ENCODE data around the gene SDK2.

SDK2 gene

GRCh38 chr17:73363442-73364154 lies 280.6 kb downstream of the SDK2 start:
- DNase-seq (ENCODE audit: low read depth), result no peak
- TF ChIP-seq, protein P1, sequence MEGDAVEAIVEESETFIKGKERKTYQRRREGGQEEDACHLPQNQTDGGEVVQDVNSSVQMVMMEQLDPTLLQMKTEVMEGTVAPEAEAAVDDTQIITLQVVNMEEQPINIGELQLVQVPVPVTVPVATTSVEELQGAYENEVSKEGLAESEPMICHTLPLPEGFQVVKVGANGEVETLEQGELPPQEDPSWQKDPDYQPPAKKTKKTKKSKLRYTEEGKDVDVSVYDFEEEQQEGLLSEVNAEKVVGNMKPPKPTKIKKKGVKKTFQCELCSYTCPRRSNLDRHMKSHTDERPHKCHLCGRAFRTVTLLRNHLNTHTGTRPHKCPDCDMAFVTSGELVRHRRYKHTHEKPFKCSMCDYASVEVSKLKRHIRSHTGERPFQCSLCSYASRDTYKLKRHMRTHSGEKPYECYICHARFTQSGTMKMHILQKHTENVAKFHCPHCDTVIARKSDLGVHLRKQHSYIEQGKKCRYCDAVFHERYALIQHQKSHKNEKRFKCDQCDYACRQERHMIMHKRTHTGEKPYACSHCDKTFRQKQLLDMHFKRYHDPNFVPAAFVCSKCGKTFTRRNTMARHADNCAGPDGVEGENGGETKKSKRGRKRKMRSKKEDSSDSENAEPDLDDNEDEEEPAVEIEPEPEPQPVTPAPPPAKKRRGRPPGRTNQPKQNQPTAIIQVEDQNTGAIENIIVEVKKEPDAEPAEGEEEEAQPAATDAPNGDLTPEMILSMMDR (conservative IDR thresholded peaks at IDR 0.05; ENCODE audit: low read depth, low read length), result no peak
- no peak overlapping the region for H3K4me3 ChIP-seq (ENCODE audit: low read depth, low read length)

- TF ChIP-seq, protein P1 (conservative IDR thresholded peaks at IDR 0.05; ENCODE audit: low read depth, low read length), result no peak
- no peak for DNase-seq (ENCODE audit: low read depth)
- H3K4me3 ChIP-seq (ENCODE audit: low read depth, low read length), result no peak overlapping the region
Measured at GRCh38 chr17:73362697-73363096, 281.5 kb downstream of the SDK2 start.

GRCh38 chr17:73360961-73361761 lies 283.1 kb downstream of the SDK2 start:
- TF ChIP-seq, protein P1 (conservative IDR thresholded peaks at IDR 0.05; ENCODE audit: low read depth, low read length), result no peak
- DNase-seq (ENCODE audit: low read depth), result no peak
- no peak overlapping the region for H3K4me3 ChIP-seq (ENCODE audit: low read depth, low read length)

DNA sequence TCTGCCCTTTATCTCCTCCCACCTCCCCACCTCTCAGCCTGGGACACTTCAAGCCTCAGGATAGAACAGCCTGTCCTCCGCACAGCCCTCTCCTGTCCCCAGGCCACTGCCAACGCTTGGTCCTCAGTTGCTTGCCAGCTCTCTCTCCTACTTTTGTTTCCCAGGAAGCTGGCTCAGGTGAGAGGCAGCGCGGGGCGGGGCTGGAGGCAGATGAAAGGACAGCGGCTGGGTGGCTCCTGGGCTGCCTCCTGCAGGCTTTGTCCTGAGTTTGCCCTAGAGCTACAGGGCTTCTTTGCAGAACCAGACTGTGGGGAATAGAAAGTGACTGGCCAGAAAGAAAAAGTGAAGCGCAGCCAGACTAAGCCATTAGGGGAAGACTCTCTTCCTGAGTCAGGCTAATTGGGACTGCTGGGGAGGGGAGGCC lies 284.2 kb downstream of the SDK2 start:
- no peak overlapping the region for H3K4me3 ChIP-seq (ENCODE audit: low read depth, low read length)
- TF ChIP-seq, protein P1 (conservative IDR thresholded peaks at IDR 0.05; ENCODE audit: low read depth, low read length), result no peak
- DNase-seq (ENCODE audit: low read depth), result no peak

DNA sequence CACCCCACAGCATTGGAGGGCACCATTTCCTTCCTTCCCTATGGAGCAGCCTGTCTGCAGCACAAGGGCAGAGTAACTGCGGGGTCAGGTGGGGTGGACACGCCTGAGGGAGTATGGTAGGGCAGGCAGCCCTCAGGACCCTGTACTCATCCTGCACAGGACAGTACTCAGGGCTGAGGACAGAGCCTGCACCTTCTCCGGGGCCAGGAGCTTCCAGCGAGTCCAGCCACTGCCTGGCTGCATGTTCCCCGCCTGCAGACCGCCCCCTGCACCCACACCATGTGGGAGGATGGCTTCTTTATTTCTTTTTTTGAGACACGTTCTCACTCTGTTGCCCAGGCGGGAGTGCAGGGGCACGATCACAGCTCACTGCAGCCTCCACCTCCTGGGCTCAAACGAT lies 284.9 kb downstream of the SDK2 start:
- TF ChIP-seq, protein P1 (conservative IDR thresholded peaks at IDR 0.05; ENCODE audit: low read depth, low read length), result no peak
- DNase-seq (ENCODE audit: low read depth), result no peak
- H3K4me3 ChIP-seq (ENCODE audit: low read depth, low read length), result no peak overlapping the region

GRCh38 chr17:73358668-73359067 lies 285.6 kb downstream of the SDK2 start:
- TF ChIP-seq, protein P1 (conservative IDR thresholded peaks at IDR 0.05; ENCODE audit: low read depth, low read length), result no peak

More at GRCh38 chr17:73358668-73359067, 285.6 kb downstream of the SDK2 start:
- H3K4me3 ChIP-seq (ENCODE audit: low read depth, low read length), result no peak overlapping the region
- no peak for DNase-seq (ENCODE audit: low read depth)
